Measurements from ENCODE around the gene HIC1.

- TF ChIP-seq CTCF (IDR thresholded peaks at IDR 0.05; ENCODE audit: insufficient read depth, low read length, poor library complexity, severe bottlenecking) (no peak), EZH2phosphoT487 (conservative IDR thresholded peaks at IDR 0.05; ENCODE audit: low read length) (no peak)
Measured at GRCh38 chr17:2064147-2064489, 9.2 kb downstream of the HIC1 start.

Measured in SU-DHL-6 (cell line).